H9 (cell line): ENCODE results near the gene ARHGAP10. TPM values are rescaled to one million over a fixed set of nuclear protein-coding genes. Genes with fewer than 3 reads are reported as not detected.

ENCODE experiments used
- DNase-seq: peaks from one replicate; pipeline ENCODE4 v3.0.0-alpha.2; 2017
- H2AFZ ChIP-seq: one replicate; pipeline ENCODE4 v1.6.1; 2013; ENCODE audit warnings: mild to moderate bottlenecking, low read length, control low read depth, moderate library complexity
- H2AK5ac ChIP-seq: 2 replicates; pipeline ENCODE4 v1.6.1; 2013; ENCODE audit warnings: low read length, control low read depth, mixed read lengths; ENCODE audit not compliant: insufficient read length
- H2BK120ac ChIP-seq: one replicate; pipeline ENCODE4 v1.6.1; 2013; ENCODE audit warnings: low read depth, mild to moderate bottlenecking, low read length, control low read depth, inconsistent platforms; ENCODE audit not compliant: poor library complexity, severe bottlenecking
- H2BK12ac ChIP-seq: 2 replicates; pipeline ENCODE4 v1.6.1; 2013; ENCODE audit warnings: low read length, control low read depth, mixed read lengths, low read depth; ENCODE audit not compliant: insufficient read length
- H2BK15ac ChIP-seq: 2 replicates; pipeline ENCODE4 v1.6.1; 2013; ENCODE audit warnings: low read depth, low read length, control low read depth
- H2BK20ac ChIP-seq: one replicate; pipeline ENCODE4 v1.6.1; 2013; ENCODE audit warnings: low read depth, mild to moderate bottlenecking, low read length, control low read depth, inconsistent platforms; ENCODE audit not compliant: poor library complexity, severe bottlenecking
- H2BK5ac ChIP-seq: 2 replicates; pipeline ENCODE4 v1.6.1; 2013; ENCODE audit warnings: low read length, control low read depth, mixed read lengths; ENCODE audit not compliant: insufficient read length
- H3K14ac ChIP-seq: 2 replicates; pipeline ENCODE4 v1.6.1; 2013; ENCODE audit warnings: low read length, control low read depth; ENCODE audit not compliant: insufficient read depth
- H3K18ac ChIP-seq: 2 replicates; pipeline ENCODE4 v1.6.1; 2013; ENCODE audit warnings: low read depth, mild to moderate bottlenecking, mixed read lengths, low read length, control low read depth; ENCODE audit not compliant: insufficient read length
- H3K23ac ChIP-seq: 2 replicates; pipeline ENCODE4 v1.6.1; 2013; ENCODE audit warnings: low read length, control low read depth, mixed read lengths, low read depth; ENCODE audit not compliant: insufficient read length
- H3K23me2 ChIP-seq: 2 replicates; pipeline ENCODE4 v1.6.1; 2013; ENCODE audit warnings: low read depth, mild to moderate bottlenecking, mixed read lengths, low read length, control low read depth; ENCODE audit not compliant: insufficient read length, poor library complexity, severe bottlenecking
- H3K27ac ChIP-seq: 2 replicates; pipeline ENCODE4 v1.5.1; 2013; ENCODE audit warnings: low read length, control low read depth, mixed read lengths, low read depth; ENCODE audit not compliant: insufficient read length
- H3K27me3 ChIP-seq: 2 replicates; pipeline ENCODE4 v1.6.1; 2013; ENCODE audit warnings: low read length, control low read depth, inconsistent platforms; ENCODE audit not compliant: insufficient read depth
- H3K4ac ChIP-seq: 2 replicates; pipeline ENCODE4 v1.6.1; 2013; ENCODE audit warnings: low read depth, mild to moderate bottlenecking, control low read depth, inconsistent platforms, low read length, moderate library complexity
- H3K4me1 ChIP-seq: 2 replicates; pipeline ENCODE4 v1.6.1; 2013; ENCODE audit warnings: low read length, control low read depth, inconsistent platforms; ENCODE audit not compliant: insufficient read depth
- H3K4me2 ChIP-seq: 2 replicates; pipeline ENCODE4 v1.6.1; 2013; ENCODE audit warnings: low read length, control low read depth, mixed read lengths; ENCODE audit not compliant: insufficient read length, insufficient read depth
- H3K56ac ChIP-seq: 2 replicates; pipeline ENCODE4 v1.6.1; 2013; ENCODE audit warnings: low read depth, mild to moderate bottlenecking, mixed read lengths, low read length, control low read depth; ENCODE audit not compliant: insufficient read length
- H3K79me1 ChIP-seq: 2 replicates; pipeline ENCODE4 v1.6.1; 2013; ENCODE audit warnings: low read depth, mild to moderate bottlenecking, moderate library complexity, low read length, control low read depth, inconsistent platforms; ENCODE audit not compliant: insufficient read depth, poor library complexity, severe bottlenecking
- H3K79me2 ChIP-seq: 2 replicates; pipeline ENCODE4 v1.6.1; 2013; ENCODE audit warnings: low read length, control low read depth, inconsistent platforms; ENCODE audit not compliant: insufficient read depth
- H3K9ac ChIP-seq: 2 replicates; pipeline ENCODE4 v1.6.1; 2013; ENCODE audit warnings: low read length, control low read depth, mixed read lengths; ENCODE audit not compliant: insufficient read length; ENCODE audit errors: extremely low read depth
- H3K9me3 ChIP-seq: one replicate; pipeline ENCODE4 v1.6.1; 2013; ENCODE audit warnings: low read depth, low read length, inconsistent platforms; ENCODE audit not compliant: control insufficient read depth
- H3T11ph ChIP-seq: one replicate; pipeline ENCODE4 v1.6.1; 2013; ENCODE audit warnings: mild to moderate bottlenecking, low read length, control low read depth, inconsistent platforms
- H4K20me1 ChIP-seq: one replicate; pipeline ENCODE4 v1.6.1; 2013; ENCODE audit not compliant: control insufficient read depth, insufficient read length, insufficient read depth
- H4K5ac ChIP-seq: 2 replicates; pipeline ENCODE4 v1.6.1; 2013; ENCODE audit warnings: low read depth, mild to moderate bottlenecking, mixed read lengths, low read length, control low read depth; ENCODE audit not compliant: insufficient read length
- H4K8ac ChIP-seq: replicated peaks from 2 replicates; pipeline ENCODE4 v1.6.1; 2013; ENCODE audit warnings: low read length, control low read depth, mixed read lengths, low read depth; ENCODE audit not compliant: insufficient read length
- H4K91ac ChIP-seq: 2 replicates; pipeline ENCODE4 v1.6.1; 2013; ENCODE audit warnings: low read depth, mild to moderate bottlenecking, moderate library complexity, mixed read lengths, low read length, control low read depth; ENCODE audit not compliant: insufficient read length
- H3K27ac Mint-ChIP-seq, 3 experiments: 2 replicates in 2 of 3; 3 replicates in 1 of 3; pipeline ENCODE4 v1.8.0; 2020 to 2021; ENCODE audit warnings: mixed read lengths in 3 of 3, mild to moderate bottlenecking in 1 of 3, moderate library complexity in 1 of 3
- H3K27me3 Mint-ChIP-seq: 2 replicates; pipeline ENCODE4 v1.8.0; 2021; ENCODE audit warnings: low read depth, mild to moderate bottlenecking, moderate library complexity, mixed read lengths
- H3K36me3 Mint-ChIP-seq, 3 experiments: 2 replicates in 2 of 3; 3 replicates in 1 of 3; pipeline ENCODE4 v1.8.0; 2020 to 2021; ENCODE audit warnings: low read depth in 3 of 3, mixed read lengths in 3 of 3; ENCODE audit not compliant: insufficient read depth in 1 of 3
- H3K4me1 Mint-ChIP-seq, 2 experiments: 2 replicates each; pipeline ENCODE4 v1.8.0; 2020; ENCODE audit warnings: mixed read lengths in 2 of 2
- H3K4me3 Mint-ChIP-seq, 2 experiments: 2 replicates in 1 of 2; 3 replicates in 1 of 2; pipeline ENCODE4 v1.8.0; 2020 to 2021; ENCODE audit warnings: mild to moderate bottlenecking in 2 of 2, mixed read lengths in 2 of 2, moderate library complexity in 1 of 2
- H3K9me3 Mint-ChIP-seq, 2 experiments: 2 replicates in 1 of 2; 3 replicates in 1 of 2; pipeline ENCODE4 v1.8.0; 2020; ENCODE audit warnings: mild to moderate bottlenecking in 2 of 2, mixed read lengths in 2 of 2, moderate library complexity in 1 of 2
- WGBS: extraction: QIAGEN DNeasy Blood & Tissue Kit; methylation state at CpG from one replicate; pipeline ENCODE4 v1.1.7; 2013; ENCODE audit warnings: missing lambda C conversion rate, low lambda C conversion rate, mixed read lengths; ENCODE audit not compliant: insufficient read length; ENCODE audit errors: extremely low coverage; 5-methylcytosine and 5-hydroxymethylcytosine counted together
- total RNA-seq: library from RNA; stranded (reverse); gene quantifications from 2 replicates; pipeline ENCODE4 v1.2.1, GENCODE V29; 2021
- TF ChIP-seq, protein P1 (sequence below): fragments of 200-600 bp; sonication (generic); conservative IDR thresholded peaks from 3 replicates; pipeline ENCODE4 v1.8.0; 2021; ENCODE audit warnings: antibody characterized with exemption, mild to moderate bottlenecking

Gene ARHGAP10
- total RNA-seq, 1 experiment from 2014 or later: 7.8 TPM

DNA sequence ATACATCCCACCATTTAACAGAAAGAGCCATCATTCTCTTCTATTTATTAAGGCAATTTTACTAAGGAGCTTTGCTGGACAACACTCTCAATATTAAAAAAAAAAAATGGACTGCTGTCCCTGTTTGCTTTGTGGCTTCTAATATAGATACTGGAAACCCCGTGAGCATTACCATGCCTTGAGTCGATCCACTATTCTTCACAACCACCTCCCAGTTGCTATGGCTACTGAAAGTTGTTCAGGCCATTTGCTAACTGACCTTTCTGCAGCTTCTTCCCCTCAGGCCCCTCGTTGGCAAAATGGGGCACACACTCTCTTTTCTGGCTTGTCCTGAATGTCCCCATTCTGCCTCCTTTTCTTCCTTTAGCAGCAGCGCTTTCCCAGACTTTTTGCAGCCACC is 369.9 kb downstream of the ARHGAP10 start:
- no peak overlapping the region for H2BK12ac ChIP-seq
- H3K79me1 ChIP-seq: no peaks in the 10 kb centered on the region
- H3K9me3 ChIP-seq: no peaks in the 10 kb centered on the region
- H3K4me2 ChIP-seq: no peak overlapping the region
- H2BK20ac ChIP-seq: no peak overlapping the region
- no peak overlapping the region for H4K91ac ChIP-seq
- no peaks in the 10 kb centered on the region for H3K23me2 ChIP-seq
- H2BK15ac ChIP-seq: no peak overlapping the region
- no peak overlapping the region for H3K27ac ChIP-seq
- no peak overlapping the region for H3K9ac ChIP-seq
- Mint-ChIP-seq H3K27me3 (no peaks in the 10 kb centered on the region), H3K9me3 (peaks cover 10 to 11% of the 10 kb centered on the region in 2 experiments), H3K36me3 (peaks cover 0 to 5% (median 4%) of the 10 kb centered on the region in 3 experiments; a peak in 4 of 7 replicates), H3K4me1 (peaks cover 19 to 21% of the 10 kb centered on the region in 2 experiments), H3K27ac (0 out of 7 replicates have a peak overlapping the region, but pooled peaks of 1 of the 3 experiments have one; percentile 65), H3K4me3 (no peak overlapping the region)
- no peaks in the 10 kb centered on the region for H3K79me2 ChIP-seq
- H3K4me1 ChIP-seq: peaks cover 8% of the 10 kb centered on the region; the same call in 1 of the 2 replicates
- H2AK5ac ChIP-seq: no peak overlapping the region
- H3K4ac ChIP-seq: no peak overlapping the region
- no peaks in the 10 kb centered on the region for H3K27me3 ChIP-seq
- H2BK5ac ChIP-seq: no peak overlapping the region
- no peak overlapping the region for H4K5ac ChIP-seq
- H2AFZ ChIP-seq: no peak overlapping the region
- WGBS: no CpG with 5 or more reads among the region's 4 CpGs
- H3T11ph ChIP-seq: no peak overlapping the region
- H3K18ac ChIP-seq: no peak overlapping the region
- H4K8ac ChIP-seq: no peak overlapping the region
- TF ChIP-seq, protein P1, sequence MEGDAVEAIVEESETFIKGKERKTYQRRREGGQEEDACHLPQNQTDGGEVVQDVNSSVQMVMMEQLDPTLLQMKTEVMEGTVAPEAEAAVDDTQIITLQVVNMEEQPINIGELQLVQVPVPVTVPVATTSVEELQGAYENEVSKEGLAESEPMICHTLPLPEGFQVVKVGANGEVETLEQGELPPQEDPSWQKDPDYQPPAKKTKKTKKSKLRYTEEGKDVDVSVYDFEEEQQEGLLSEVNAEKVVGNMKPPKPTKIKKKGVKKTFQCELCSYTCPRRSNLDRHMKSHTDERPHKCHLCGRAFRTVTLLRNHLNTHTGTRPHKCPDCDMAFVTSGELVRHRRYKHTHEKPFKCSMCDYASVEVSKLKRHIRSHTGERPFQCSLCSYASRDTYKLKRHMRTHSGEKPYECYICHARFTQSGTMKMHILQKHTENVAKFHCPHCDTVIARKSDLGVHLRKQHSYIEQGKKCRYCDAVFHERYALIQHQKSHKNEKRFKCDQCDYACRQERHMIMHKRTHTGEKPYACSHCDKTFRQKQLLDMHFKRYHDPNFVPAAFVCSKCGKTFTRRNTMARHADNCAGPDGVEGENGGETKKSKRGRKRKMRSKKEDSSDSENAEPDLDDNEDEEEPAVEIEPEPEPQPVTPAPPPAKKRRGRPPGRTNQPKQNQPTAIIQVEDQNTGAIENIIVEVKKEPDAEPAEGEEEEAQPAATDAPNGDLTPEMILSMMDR: no peak
- no peak overlapping the region for H3K23ac ChIP-seq
- H2BK120ac ChIP-seq: no peak overlapping the region
- no peak overlapping the region for H3K56ac ChIP-seq
- no peak for DNase-seq
- H4K20me1 ChIP-seq: no peaks in the 10 kb centered on the region
- no peak overlapping the region for H3K14ac ChIP-seq
